ENCODE results near the gene ASB18.
A peak's percentile ranks its signal among the peaks of the same experiment; 100 is the strongest.
"Not testable (repeated sequence)": the region's sequence is repeated elsewhere in the genome, so short reads cannot be mapped to it uniquely, and the experiment has no call there.

The ASB18 gene

DNA sequence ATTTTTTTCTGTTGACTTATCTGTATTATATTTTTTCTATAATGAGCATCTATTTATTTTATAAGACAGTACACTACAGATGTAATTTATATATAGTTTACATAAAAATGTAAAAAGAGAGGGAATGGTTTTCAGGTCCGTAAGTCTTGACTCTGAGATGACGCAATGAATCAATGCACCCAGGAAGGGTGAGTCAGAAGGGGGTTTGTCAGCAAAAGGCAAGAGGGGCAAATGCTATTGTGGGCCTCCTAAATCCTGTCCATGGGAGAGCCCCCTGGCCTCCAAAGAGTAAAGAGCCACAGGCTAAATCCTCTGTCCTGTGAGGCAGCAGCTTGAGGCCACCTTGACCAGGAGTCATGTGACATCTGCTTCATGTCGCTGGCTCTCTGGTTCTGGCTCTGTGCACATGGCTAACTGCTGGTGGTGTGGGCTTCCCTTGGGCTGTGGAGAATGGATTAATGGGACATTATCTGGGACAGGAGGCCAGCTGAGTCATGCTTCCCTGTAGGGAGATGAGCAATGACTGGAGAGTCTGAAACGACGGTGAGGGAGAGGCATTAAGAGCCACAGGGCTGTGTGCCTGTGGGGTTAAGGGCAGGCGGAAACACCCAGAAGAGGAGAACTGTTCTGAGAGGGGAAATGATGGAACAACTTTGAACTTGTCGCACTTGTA is 22.8 kb upstream of the ASB18 start:
- Histone ChIP-seq H4K20me1 (no peaks in the 10 kb centered on the region), H3K9ac (no peak overlapping the region), H3K9me3 (peaks cover 8% of the 10 kb centered on the region), H3K4me1 (no peaks in the 10 kb centered on the region), H3K36me3 (no peaks in the 10 kb centered on the region), H3K4me2 (no peak overlapping the region), H3K4me3 (no peak overlapping the region), H3K27ac (no peak overlapping the region), H3K27me3 (no peaks in the 10 kb centered on the region)
- no peak for TF ChIP-seq Cebpa-rat (IDR thresholded peaks at IDR 0.05)

GRCh38 chr2:236284208-236284607 is 20.0 kb upstream of the ASB18 start:
- TF ChIP-seq Cebpa-rat (IDR thresholded peaks at IDR 0.05), result no peak

DNA sequence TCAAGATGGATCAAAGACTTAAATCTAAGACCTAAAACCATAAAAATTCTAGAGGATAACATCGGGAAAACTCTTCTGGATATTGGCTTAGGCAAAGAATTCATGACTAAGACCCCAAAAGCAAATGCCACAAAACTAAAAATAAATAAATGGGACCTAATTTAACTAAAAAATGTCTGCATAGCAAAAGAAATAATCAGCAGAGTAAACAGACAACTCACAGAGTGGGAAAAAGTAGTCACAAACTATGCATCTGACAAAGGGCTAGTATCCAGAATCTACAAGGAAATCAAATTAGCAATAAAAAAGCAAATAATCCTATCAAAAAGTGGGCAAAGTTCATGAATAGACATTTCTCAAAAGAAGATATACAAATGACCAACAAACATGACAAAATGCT is 18.2 kb upstream of the ASB18 start:
- no peaks in the 10 kb centered on the region for H3K4me1 ChIP-seq
- no peaks in the 10 kb centered on the region for H4K20me1 ChIP-seq
- H3K9ac ChIP-seq, result no peak overlapping the region
- no peaks in the 10 kb centered on the region for H3K36me3 ChIP-seq
- H3K27me3 ChIP-seq, result no peaks in the 10 kb centered on the region
- no peak overlapping the region for H3K4me3 ChIP-seq
- no peak overlapping the region for H3K27ac ChIP-seq
- TF ChIP-seq Cebpa-rat (IDR thresholded peaks at IDR 0.05), result no peak
- H3K9me3 ChIP-seq, result peaks cover 30% of the 10 kb centered on the region
- H3K4me2 ChIP-seq, result no peak overlapping the region

More at GRCh38 chr2:236284208-236284607, 20.0 kb upstream of the ASB18 start:
- Histone ChIP-seq H3K9ac (no peak overlapping the region), H3K27ac (no peak overlapping the region), H3K4me3 (no peak overlapping the region), H3K9me3 (peaks cover 25% of the 10 kb centered on the region), H3K36me3 (no peaks in the 10 kb centered on the region), H3K4me1 (no peaks in the 10 kb centered on the region), H3K27me3 (no peaks in the 10 kb centered on the region), H3K4me2 (no peak overlapping the region), H4K20me1 (no peaks in the 10 kb centered on the region)

GRCh38 chr2:236281423-236281822 is 17.2 kb upstream of the ASB18 start:
- Histone ChIP-seq H3K9ac (no peak overlapping the region), H3K9me3 (peaks cover 30% of the 10 kb centered on the region), H3K4me2 (no peak overlapping the region), H4K20me1 (no peaks in the 10 kb centered on the region), H3K4me3 (no peak overlapping the region), H3K27ac (no peak overlapping the region), H3K36me3 (no peaks in the 10 kb centered on the region), H3K27me3 (no peaks in the 10 kb centered on the region), H3K4me1 (no peaks in the 10 kb centered on the region)
- no peak for TF ChIP-seq Cebpa-rat (IDR thresholded peaks at IDR 0.05)

DNA sequence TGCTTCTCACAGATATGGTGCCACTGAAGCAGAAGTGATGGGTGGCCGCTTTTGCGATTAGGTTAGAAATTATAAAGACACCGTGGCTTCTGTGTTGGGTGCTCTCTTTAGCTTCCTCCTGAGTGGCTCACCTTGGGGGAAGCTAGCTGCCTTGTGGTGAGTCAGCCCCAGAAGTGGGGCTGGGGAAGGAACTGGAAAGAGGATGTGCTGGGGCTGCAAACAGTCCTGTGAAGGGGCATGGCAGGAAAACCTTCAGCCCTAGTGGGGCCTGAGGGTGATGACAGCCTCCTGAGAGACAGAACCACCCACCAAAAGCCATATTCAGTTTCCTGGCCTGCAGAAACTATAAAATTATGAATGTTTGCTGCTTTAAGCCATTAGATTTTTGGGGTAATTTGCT is 8.9 kb upstream of the ASB18 start:
- H3K4me2 ChIP-seq, result peak overlapping the region; percentile 37
- H3K4me3 ChIP-seq, result no peak overlapping the region
- no peak for TF ChIP-seq Cebpa-rat (IDR thresholded peaks at IDR 0.05)
- no peak overlapping the region for H3K9ac ChIP-seq
- peaks cover 16% of the 10 kb centered on the region for H3K4me1 ChIP-seq
- peaks cover 59% of the 10 kb centered on the region for H3K9me3 ChIP-seq
- no peaks in the 10 kb centered on the region for H3K27me3 ChIP-seq
- H3K36me3 ChIP-seq, result peaks cover 7% of the 10 kb centered on the region; the same call in 1 of the 2 replicates
- H4K20me1 ChIP-seq, result no peaks in the 10 kb centered on the region
- H3K27ac ChIP-seq, result no peak overlapping the region

DNA sequence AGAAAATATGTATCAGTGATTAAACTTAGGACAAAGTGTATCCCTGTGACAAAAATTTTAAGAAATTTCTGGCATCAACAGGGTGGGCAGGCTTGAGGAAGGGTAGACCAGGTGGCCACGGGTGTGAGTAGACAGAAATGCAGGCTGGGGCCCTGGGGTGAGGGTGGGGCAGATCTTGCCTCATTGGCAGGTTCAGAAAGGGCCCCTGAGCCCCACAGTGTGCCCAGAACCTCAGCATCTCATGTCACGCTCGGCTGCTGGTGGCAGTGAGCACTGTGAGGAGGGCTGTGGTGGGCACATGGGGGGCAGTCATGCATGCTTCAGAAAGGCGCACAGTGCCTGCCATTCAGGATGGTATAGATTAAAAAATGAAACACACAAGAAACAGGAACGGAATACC is 7.6 kb upstream of the ASB18 start:
- no peak for TF ChIP-seq Cebpa-rat (IDR thresholded peaks at IDR 0.05)
- H3K27ac ChIP-seq, result no peak overlapping the region
- no peak overlapping the region for H3K4me3 ChIP-seq
- H4K20me1 ChIP-seq, result no peaks in the 10 kb centered on the region
- peaks cover 16% of the 10 kb centered on the region for H3K4me1 ChIP-seq
- no peak overlapping the region for H3K9ac ChIP-seq
- H3K27me3 ChIP-seq, result no peaks in the 10 kb centered on the region
- no peak overlapping the region for H3K4me2 ChIP-seq
- peaks cover 59% of the 10 kb centered on the region for H3K9me3 ChIP-seq
- peaks cover 7% of the 10 kb centered on the region; the same call in 1 of the 2 replicates for H3K36me3 ChIP-seq

DNA sequence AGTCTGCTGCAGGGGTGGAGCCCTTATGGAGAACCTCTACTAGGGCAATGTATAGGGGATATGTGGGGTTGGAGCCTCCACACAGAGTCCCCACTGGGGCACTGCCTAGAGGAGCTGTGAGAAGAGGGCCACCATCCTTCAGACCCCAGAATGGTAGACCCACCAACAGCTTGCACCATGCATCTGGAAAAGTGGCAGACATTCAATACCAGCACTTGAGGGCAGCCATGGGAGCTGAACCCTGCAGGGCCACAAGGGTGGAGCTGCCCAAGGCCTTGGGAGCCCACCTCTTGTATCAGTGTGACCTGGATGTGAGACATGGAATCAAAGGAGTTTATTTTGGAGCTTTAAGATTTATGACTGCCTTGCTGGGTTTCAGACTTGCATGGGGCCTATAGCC is 5.7 kb upstream of the ASB18 start:
- not testable (repeated sequence) for H3K27ac ChIP-seq, H4K20me1 ChIP-seq, H3K36me3 ChIP-seq, H3K27me3 ChIP-seq, H3K4me2 ChIP-seq, H3K9ac ChIP-seq
- peak overlapping the region; percentile 10; the same call in 1 of the 2 replicates for H3K4me3 ChIP-seq
- H3K9me3 ChIP-seq, result peaks cover 60% of the 10 kb centered on the region
- peaks cover 16% of the 10 kb centered on the region for H3K4me1 ChIP-seq

GRCh38 chr2:236265675-236266074 is 1.5 kb upstream of the ASB18 start:
- Histone ChIP-seq H3K4me1 (no peaks in the 10 kb centered on the region), H3K27me3 (no peaks in the 10 kb centered on the region), H3K9ac (no peak overlapping the region), H4K20me1 (no peaks in the 10 kb centered on the region), H3K36me3 (peaks cover 7% of the 10 kb centered on the region; the same call in 1 of the 2 replicates), H3K9me3 (peaks cover 62% of the 10 kb centered on the region), H3K4me2 (no peak overlapping the region), H3K4me3 (no peak overlapping the region), H3K27ac (no peak overlapping the region)
- TF ChIP-seq Cebpa-rat (IDR thresholded peaks at IDR 0.05), result no peak

DNA sequence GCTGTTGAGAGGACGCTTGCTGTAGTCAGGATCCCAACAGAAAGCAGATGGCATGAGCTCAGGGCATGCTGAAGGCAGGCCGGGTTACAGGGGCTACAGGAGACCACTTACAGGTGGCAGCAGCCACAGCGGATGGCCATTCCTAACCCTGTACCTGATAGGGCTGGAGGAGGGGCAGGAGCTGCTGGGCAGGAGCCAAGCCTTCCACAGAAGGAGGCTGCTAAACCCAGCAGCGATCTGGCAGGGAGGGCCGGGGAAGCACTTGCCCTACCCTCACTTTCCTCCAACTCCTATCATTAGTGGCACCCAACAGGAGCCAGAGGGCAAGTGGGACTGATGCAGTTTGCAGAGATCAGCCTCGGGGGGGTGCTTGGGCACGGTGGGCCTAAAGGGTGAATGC is 2.0 kb downstream of the ASB18 start:
- Histone ChIP-seq H3K27ac (no peak overlapping the region), H4K20me1 (no peaks in the 10 kb centered on the region), H3K27me3 (no peaks in the 10 kb centered on the region), H3K4me2 (no peak overlapping the region), H3K4me1 (no peaks in the 10 kb centered on the region), H3K36me3 (no peaks in the 10 kb centered on the region), H3K4me3 (no peak overlapping the region), H3K9ac (no peak overlapping the region), H3K9me3 (peaks cover 48% of the 10 kb centered on the region)
- TF ChIP-seq Cebpa-rat (IDR thresholded peaks at IDR 0.05), result no peak

GRCh38 chr2:236261452-236261851 is 2.8 kb downstream of the ASB18 start:
- no peak overlapping the region for H3K27ac ChIP-seq
- no peaks in the 10 kb centered on the region for H4K20me1 ChIP-seq
- H3K9ac ChIP-seq, result no peak overlapping the region
- no peaks in the 10 kb centered on the region for H3K4me1 ChIP-seq
- TF ChIP-seq Cebpa-rat (IDR thresholded peaks at IDR 0.05), result no peak
- H3K9me3 ChIP-seq, result peaks cover 48% of the 10 kb centered on the region
- no peaks in the 10 kb centered on the region for H3K27me3 ChIP-seq
- H3K36me3 ChIP-seq, result no peaks in the 10 kb centered on the region
- no peak overlapping the region for H3K4me2 ChIP-seq
- H3K4me3 ChIP-seq, result no peak overlapping the region

DNA sequence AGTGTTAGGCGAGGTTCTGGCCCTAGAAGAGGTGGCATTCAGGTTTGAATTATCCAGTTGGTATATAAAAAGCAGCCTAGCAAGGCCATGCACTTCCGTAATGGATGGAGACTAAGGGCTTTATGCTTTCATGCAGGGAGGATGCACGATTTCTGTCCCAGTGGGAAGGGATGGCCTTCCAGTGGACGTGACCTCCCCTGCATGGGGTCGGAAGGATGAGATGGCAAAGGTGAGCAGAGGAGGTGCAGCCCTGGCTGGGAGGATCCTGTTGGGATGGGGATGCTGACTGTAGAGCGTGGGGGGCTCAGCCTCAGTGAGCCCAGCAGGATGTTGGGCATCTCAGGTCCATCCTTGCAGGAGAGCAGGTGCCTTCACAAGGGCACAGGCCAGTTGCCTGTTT is 4.8 kb downstream of the ASB18 start:
- H3K9me3 ChIP-seq, result peaks cover 38% of the 10 kb centered on the region
- H3K27me3 ChIP-seq, result no peaks in the 10 kb centered on the region
- H3K4me2 ChIP-seq, result no peak overlapping the region
- H3K36me3 ChIP-seq, result no peaks in the 10 kb centered on the region
- no peaks in the 10 kb centered on the region for H3K4me1 ChIP-seq
- H3K9ac ChIP-seq, result no peak overlapping the region
- TF ChIP-seq Cebpa-rat (IDR thresholded peaks at IDR 0.05), result no peak
- no peak overlapping the region for H3K27ac ChIP-seq
- no peaks in the 10 kb centered on the region for H4K20me1 ChIP-seq
- no peak overlapping the region for H3K4me3 ChIP-seq

Data from BLaER1 (cell line).